GM12878 (cell line): ENCODE measurements around the gene SMG6. TPM values are rescaled to one million over a fixed set of nuclear protein-coding genes. Genes with fewer than 3 reads are reported as not detected.

Experiments used
- CTCF ChIP-seq, 3 experiments: IDR thresholded peaks in 2 of 3; conservative IDR thresholded peaks in 1 of 3; 2 replicates each; pipeline ENCODE4 v1.5.1; 2011; ENCODE audit warnings: low read depth in 3 of 3, low read length in 3 of 3, mild to moderate bottlenecking in 3 of 3, control low read depth in 2 of 3, moderate library complexity in 2 of 3, inconsistent platforms in 1 of 3, mixed read lengths in 1 of 3; ENCODE audit not compliant: control insufficient read depth in 2 of 3, insufficient read depth in 1 of 3; ENCODE audit errors: extremely low read depth in 1 of 3
- ETV6 ChIP-seq, 2 experiments: fragments of 450-650 bp in 1 of 2; IDR thresholded peaks in 1 of 2; conservative IDR thresholded peaks in 1 of 2; 2 replicates each; pipeline ENCODE4 v1.6.1; 2014; ENCODE audit warnings: antibody characterized with exemption in 1 of 2, borderline replicate concordance in 1 of 2, low read depth in 1 of 2, mild to moderate bottlenecking in 1 of 2, moderate library complexity in 1 of 2
- HCFC1 ChIP-seq: fragments of 150-350 bp; IDR thresholded peaks from 2 replicates; pipeline ENCODE4 v1.6.1; 2014; ENCODE audit warnings: low read length
- PAX8 ChIP-seq: fragments of 450-650 bp; IDR thresholded peaks from 2 replicates; pipeline ENCODE4 v1.6.1; 2017; ENCODE audit warnings: mild to moderate bottlenecking, moderate library complexity
- SIN3A ChIP-seq: IDR thresholded peaks from 2 replicates; pipeline ENCODE4 v1.6.1; 2012; ENCODE audit warnings: low read depth, low read length, improper control_type of control experiment
- SMAD5 ChIP-seq: IDR thresholded peaks from 2 replicates; pipeline ENCODE4 v1.6.1; 2016; ENCODE audit warnings: antibody characterized with exemption, low read depth
- TARDBP ChIP-seq: IDR thresholded peaks from 2 replicates; pipeline ENCODE4 v1.6.1; 2016; ENCODE audit warnings: borderline replicate concordance
- ZNF217 ChIP-seq: fragments of 450-650 bp; IDR thresholded peaks from 2 replicates; pipeline ENCODE4 v1.6.1; 2017; ENCODE audit warnings: antibody characterized with exemption, mild to moderate bottlenecking
- polyA plus RNA-seq, 11 experiments: library from polyadenylated mRNA; depleted of rRNA in 4 of 11; unstranded in 6 of 11; stranded (reverse) in 5 of 11; fragments of >200 nt; fragmentation: Nextera tagmentation in 4 of 11; fragmentation: Illumina TruSeq in 1 of 11; extraction: Ambion mirVana in 4 of 11; extraction: Trizol in 1 of 11; gene quantifications; 1 replicate in 1 of 11; 2 replicates in 10 of 11; pipeline versions ENCODE4 v1.2.1 to v1.2.3, GENCODE V29; 2011 to 2016; ENCODE audit warnings: inconsistent platforms in 2 of 11, missing spikeins in 2 of 11, low read depth in 1 of 11
- total RNA-seq, 4 experiments: library from RNA; depleted of rRNA in 3 of 4; stranded (reverse); fragments of >200 nt in 3 of 4; fragmentation: Illumina TruSeq in 1 of 4; extraction: Trizol in 1 of 4; gene quantifications; 2 replicates each; pipeline versions ENCODE4 v1.2.1 to v1.2.3, GENCODE V29; 2013 to 2021
- TF ChIP-seq, protein P1 (sequence below): IDR thresholded peaks from 2 replicates; pipeline ENCODE4 v1.6.1; 2012; ENCODE audit warnings: mild to moderate bottlenecking, low read depth, low read length

SMG6 gene
- total and polyA plus RNA-seq, 10 of the 15 experiments (the other 5 are each of a cell fraction or from before 2014, with no cell fraction given), result 0.58 to 28.7 (median 15.7) TPM

DNA sequence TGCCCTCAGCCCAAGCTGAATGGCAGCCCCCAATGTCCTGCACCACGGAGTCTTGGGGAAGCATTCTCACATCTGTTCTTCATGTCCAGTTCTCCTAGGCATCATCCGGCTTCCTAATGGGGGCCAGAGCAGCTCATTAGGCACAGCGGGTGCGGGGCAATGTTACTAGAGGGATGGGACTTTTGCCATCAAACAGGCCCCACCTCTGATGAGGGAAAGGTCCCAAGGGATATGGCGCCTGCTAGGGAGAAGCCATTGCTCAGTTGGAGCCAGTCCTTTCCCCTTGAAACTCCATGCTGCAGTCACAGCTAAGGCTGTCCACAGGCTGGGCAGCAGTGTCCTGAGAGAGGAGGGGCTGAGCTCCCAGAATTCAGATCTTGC is 275.4 kb downstream of the SMG6 start (continued):
- TF ChIP-seq CTCF (IDR thresholded peaks at IDR 0.05 in 2 of 3, conservative IDR thresholded peaks at IDR 0.05 in 1 of 3; ENCODE audit: control insufficient read depth in 2 of 3, extremely low read depth in 1 of 3, insufficient read depth in 1 of 3, low read depth in 3 of 3, low read length in 3 of 3) (no peak), HCFC1 (no peak), TARDBP (no peak), SMAD5 (no peak), PAX8 (no peak), ETV6 (conservative IDR thresholded peaks at IDR 0.05 in 1 of 2, IDR thresholded peaks at IDR 0.05 in 1 of 2; ENCODE audit: borderline replicate concordance in 1 of 2, low read depth in 1 of 2) (no peak), SIN3A (no peak), ZNF217 (no peak)
- TF ChIP-seq, protein P1, sequence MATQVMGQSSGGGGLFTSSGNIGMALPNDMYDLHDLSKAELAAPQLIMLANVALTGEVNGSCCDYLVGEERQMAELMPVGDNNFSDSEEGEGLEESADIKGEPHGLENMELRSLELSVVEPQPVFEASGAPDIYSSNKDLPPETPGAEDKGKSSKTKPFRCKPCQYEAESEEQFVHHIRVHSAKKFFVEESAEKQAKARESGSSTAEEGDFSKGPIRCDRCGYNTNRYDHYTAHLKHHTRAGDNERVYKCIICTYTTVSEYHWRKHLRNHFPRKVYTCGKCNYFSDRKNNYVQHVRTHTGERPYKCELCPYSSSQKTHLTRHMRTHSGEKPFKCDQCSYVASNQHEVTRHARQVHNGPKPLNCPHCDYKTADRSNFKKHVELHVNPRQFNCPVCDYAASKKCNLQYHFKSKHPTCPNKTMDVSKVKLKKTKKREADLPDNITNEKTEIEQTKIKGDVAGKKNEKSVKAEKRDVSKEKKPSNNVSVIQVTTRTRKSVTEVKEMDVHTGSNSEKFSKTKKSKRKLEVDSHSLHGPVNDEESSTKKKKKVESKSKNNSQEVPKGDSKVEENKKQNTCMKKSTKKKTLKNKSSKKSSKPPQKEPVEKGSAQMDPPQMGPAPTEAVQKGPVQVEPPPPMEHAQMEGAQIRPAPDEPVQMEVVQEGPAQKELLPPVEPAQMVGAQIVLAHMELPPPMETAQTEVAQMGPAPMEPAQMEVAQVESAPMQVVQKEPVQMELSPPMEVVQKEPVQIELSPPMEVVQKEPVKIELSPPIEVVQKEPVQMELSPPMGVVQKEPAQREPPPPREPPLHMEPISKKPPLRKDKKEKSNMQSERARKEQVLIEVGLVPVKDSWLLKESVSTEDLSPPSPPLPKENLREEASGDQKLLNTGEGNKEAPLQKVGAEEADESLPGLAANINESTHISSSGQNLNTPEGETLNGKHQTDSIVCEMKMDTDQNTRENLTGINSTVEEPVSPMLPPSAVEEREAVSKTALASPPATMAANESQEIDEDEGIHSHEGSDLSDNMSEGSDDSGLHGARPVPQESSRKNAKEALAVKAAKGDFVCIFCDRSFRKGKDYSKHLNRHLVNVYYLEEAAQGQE, result no peak
